Hepatocyte (in vitro differentiated cells): Measurements from ENCODE around the gene TMEM115. TPM values are rescaled to one million over a fixed set of nuclear protein-coding genes. Genes with fewer than 3 reads are reported as not detected.

ENCODE experiments used
- DNase-seq: peaks from one replicate; pipeline ENCODE4 v3.0.0-alpha.2; 2016; ENCODE audit warnings: low spot score
- H2AFZ ChIP-seq: fragments of 200-600 bp; sonication (generic); 2 replicates; pipeline ENCODE4 v1.6.0; 2016; ENCODE audit warnings: antibody characterized with exemption, mild to moderate bottlenecking
- H3K27ac ChIP-seq: fragments of 200-600 bp; sonication (generic); 2 replicates; pipeline ENCODE4 v1.5.1; 2016; ENCODE audit warnings: mild to moderate bottlenecking
- H3K27me3 ChIP-seq: fragments of 200-600 bp; sonication (generic); 2 replicates; pipeline ENCODE4 v1.6.1; 2016
- H3K36me3 ChIP-seq: fragments of 200-600 bp; sonication (generic); replicated peaks from 2 replicates; pipeline ENCODE4 v1.5.1; 2016; ENCODE audit warnings: low read depth; ENCODE audit not compliant: insufficient read depth
- H3K4me1 ChIP-seq: fragments of 200-600 bp; sonication (generic); 2 replicates; pipeline ENCODE4 v1.5.1; 2016; ENCODE audit warnings: mild to moderate bottlenecking, moderate library complexity; ENCODE audit not compliant: insufficient read depth
- H3K4me2 ChIP-seq: fragments of 200-600 bp; sonication (generic); 2 replicates; pipeline ENCODE4 v1.6.0; 2016
- H3K4me3 ChIP-seq: fragments of 200-600 bp; sonication (generic); 2 replicates; pipeline ENCODE4 v1.5.1; 2016; ENCODE audit warnings: mild to moderate bottlenecking
- H3K79me2 ChIP-seq: fragments of 200-600 bp; sonication (generic); 2 replicates; pipeline ENCODE4 v1.6.0; 2017; ENCODE audit warnings: mild to moderate bottlenecking
- H3K9me2 ChIP-seq: fragments of 200-600 bp; sonication (generic); replicated peaks from 2 replicates; pipeline ENCODE4 v1.6.0; 2017; ENCODE audit warnings: mild to moderate bottlenecking; ENCODE audit not compliant: insufficient read depth
- H3K9me3 ChIP-seq: fragments of 200-600 bp; sonication (generic); 2 replicates; pipeline ENCODE4 v1.5.1; 2016; ENCODE audit warnings: low read depth, mild to moderate bottlenecking
- H4K20me1 ChIP-seq: fragments of 200-600 bp; sonication (generic); 2 replicates; pipeline ENCODE4 v1.6.0; 2016; ENCODE audit warnings: mild to moderate bottlenecking; ENCODE audit not compliant: insufficient read depth, poor library complexity, severe bottlenecking
- CTCF ChIP-seq: fragments of 200-600 bp; sonication (generic); IDR thresholded peaks from 2 replicates; pipeline ENCODE4 v1.5.1; 2016; ENCODE audit warnings: antibody characterized with exemption, mild to moderate bottlenecking; ENCODE audit not compliant: poor library complexity
- EZH2 ChIP-seq: fragments of 200-600 bp; sonication (generic); IDR thresholded peaks from 2 replicates; pipeline ENCODE4 v1.6.1; 2016; ENCODE audit warnings: antibody characterized with exemption, mild to moderate bottlenecking, borderline replicate concordance
- EZH2phosphoT487 ChIP-seq: fragments of 200-600 bp; sonication (generic); IDR thresholded peaks from one replicate; pipeline ENCODE4 v1.6.1; 2018; ENCODE audit warnings: antibody characterized with exemption, mild to moderate bottlenecking, low read depth, moderate library complexity; ENCODE audit not compliant: unreplicated experiment, severe bottlenecking
- WGBS: methylation state at CpG from one replicate; pipeline ENCODE4 v1.1.6; 2016; ENCODE audit warnings: low lambda C conversion rate; ENCODE audit errors: missing lambda C conversion rate; 5-methylcytosine and 5-hydroxymethylcytosine counted together
- polyA plus RNA-seq: library from polyadenylated mRNA; unstranded; fragments of >200 nt; fragmentation: Nextera tagmentation; extraction: Ambion mirVana; gene quantifications from 2 replicates; pipeline ENCODE4 v1.2.1, GENCODE V29; 2016
- total RNA-seq: library from RNA; depleted of rRNA; stranded (reverse); fragments of >200 nt; gene quantifications from 2 replicates; pipeline ENCODE4 v1.2.3, GENCODE V29; 2014

TMEM115 gene
- total and polyA plus RNA-seq, 2 experiments from 2014 or later, result 49.3 to 69.9 TPM

DNA sequence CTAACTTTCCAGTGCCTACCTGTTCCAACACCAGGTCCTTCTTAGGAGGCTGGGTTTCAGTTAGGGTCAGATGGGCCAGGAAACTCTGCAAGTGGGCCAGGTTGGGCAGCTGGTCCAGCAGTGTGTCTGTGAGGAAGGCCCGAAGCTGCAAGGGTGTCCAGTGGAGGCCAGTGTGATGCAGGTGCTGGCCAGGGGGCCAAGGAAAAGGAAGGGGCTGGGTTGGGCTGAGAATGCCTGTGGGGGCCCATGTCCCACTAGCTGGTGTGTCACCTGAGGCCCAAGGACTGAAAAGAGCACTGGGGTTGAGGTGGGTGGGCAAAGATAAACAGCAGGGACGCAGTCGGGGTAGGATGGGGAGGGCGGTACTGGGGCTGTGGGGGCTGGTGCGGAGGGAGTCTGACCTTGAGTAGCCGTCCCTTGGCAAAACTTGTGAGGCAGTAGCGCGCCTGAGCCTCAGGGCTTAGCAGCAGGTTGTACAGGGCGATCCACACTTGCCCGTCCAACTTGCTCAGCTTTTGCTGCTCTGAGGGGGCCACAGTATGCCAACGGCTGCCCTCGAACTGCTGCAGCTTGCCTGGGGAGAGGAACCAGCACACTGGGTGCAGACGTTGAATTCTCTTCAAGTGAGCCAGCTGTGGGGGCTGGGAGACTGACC is 17.2 kb downstream of the TMEM115 start:
- peaks cover 26% of the 10 kb centered on the region for H3K4me1 ChIP-seq
- 90% methylated on average over 10 of the region's 13 CpGs for WGBS
- H3K4me2 ChIP-seq, result no peak overlapping the region
- H2AFZ ChIP-seq, result no peak overlapping the region
- no peak for TF ChIP-seq EZH2
- TF ChIP-seq CTCF, result no peak
- no peak for TF ChIP-seq EZH2phosphoT487
- no peaks in the 10 kb centered on the region for H4K20me1 ChIP-seq
- H3K27ac ChIP-seq, result no peak overlapping the region
- no peak for DNase-seq
- no peaks in the 10 kb centered on the region for H3K9me3 ChIP-seq
- H3K79me2 ChIP-seq, result no peaks in the 10 kb centered on the region
- H3K9me2 ChIP-seq, result no peaks in the 10 kb centered on the region
- H3K4me3 ChIP-seq, result no peak overlapping the region
- peaks cover 25% of the 10 kb centered on the region for H3K27me3 ChIP-seq
- H3K36me3 ChIP-seq, result no peaks in the 10 kb centered on the region

- H4K20me1 ChIP-seq, result no peaks in the 10 kb centered on the region
- no peak for DNase-seq
- H3K27ac ChIP-seq, result no peak overlapping the region
- H3K4me3 ChIP-seq, result no peak overlapping the region
- H3K4me2 ChIP-seq, result no peak overlapping the region
- H3K4me1 ChIP-seq, result peaks cover 26% of the 10 kb centered on the region
- H3K79me2 ChIP-seq, result peaks cover 1% of the 10 kb centered on the region
- H3K36me3 ChIP-seq, result no peaks in the 10 kb centered on the region
- no peak overlapping the region for H2AFZ ChIP-seq
- 90% methylated on average over 9 of the region's 9 CpGs for WGBS
- H3K27me3 ChIP-seq, result peaks cover 25% of the 10 kb centered on the region
- no peaks in the 10 kb centered on the region for H3K9me2 ChIP-seq
- no peaks in the 10 kb centered on the region for H3K9me3 ChIP-seq
- TF ChIP-seq CTCF (no peak), EZH2phosphoT487 (no peak), EZH2 (no peak)
Observed at GRCh38 chr3:50341537-50341936, 17.8 kb downstream of the TMEM115 start.

GRCh38 chr3:50340448-50341329 is 18.6 kb downstream of the TMEM115 start, which contains the start of gene RASSF1:
Gene RASSF1, minus strand, starts transcription at chr3:50340836. Its CDS starts 31 bp downstream, at chr3:50340805.
- Histone ChIP-seq H3K4me3 (no peak within 1 kb of the TSS), H3K27ac (no peak within 1 kb of the TSS), H4K20me1 (no peaks in the 10 kb centered on the region), H3K4me2 (peak within 1 kb of the TSS; percentile 77), H2AFZ (peak within 1 kb of the TSS; percentile 40), H3K9me2 (no peaks in the 10 kb centered on the region), H3K27me3 (peaks cover 25% of the 10 kb centered on the region), H3K79me2 (peaks cover 10% of the 10 kb centered on the region), H3K4me1 (peaks cover 30% of the 10 kb centered on the region), H3K9me3 (no peaks in the 10 kb centered on the region), H3K36me3 (no peaks in the 10 kb centered on the region)
- 15% methylated on average over 65 of the region's 85 CpGs for WGBS
- TF ChIP-seq EZH2phosphoT487, result no peak
- TF ChIP-seq EZH2, result peak; percentile 72
- DNase-seq, result peak; percentile 41

GRCh38 chr3:50340147-50340447 is 19.2 kb downstream of the TMEM115 start:
- Histone ChIP-seq H3K27me3 (peaks cover 25% of the 10 kb centered on the region), H4K20me1 (no peaks in the 10 kb centered on the region), H3K27ac (no peak overlapping the region), H3K9me2 (no peaks in the 10 kb centered on the region), H3K79me2 (peaks cover 16% of the 10 kb centered on the region), H3K36me3 (no peaks in the 10 kb centered on the region), H3K4me3 (no peak overlapping the region), H3K4me2 (peak overlapping the region; percentile 77), H3K4me1 (peaks cover 31% of the 10 kb centered on the region), H3K9me3 (no peaks in the 10 kb centered on the region), H2AFZ (no peak overlapping the region)
- no peak for DNase-seq
- 45% methylated on average over 9 of the region's 9 CpGs for WGBS
- no peak for TF ChIP-seq CTCF
- TF ChIP-seq EZH2phosphoT487, result no peak
- no peak for TF ChIP-seq EZH2
